Activated T-cell treated with anti-CD3 and anti-CD28 coated beads, Interleukin-2, amount 50 U/mL, for 72 hours (primary cell): ENCODE data around the gene TMED5. TPM values are rescaled to one million over a fixed set of nuclear protein-coding genes. Genes with fewer than 3 reads are reported as not detected.
"Not testable (repeated sequence)": the region's sequence is repeated elsewhere in the genome, so short reads cannot be mapped to it uniquely, and the experiment has no call there.

Source experiments
- ATAC-seq, 2 donors: fragments of 150-1000 bp; cut with Tn5 transposase; replicated peaks in 1 of 2; 2 replicates each; pipeline ENCODE4 v1.10.0; 2021; ENCODE audit warnings: moderate library complexity in 2 of 2, mild to moderate bottlenecking in 1 of 2
- DNase-seq, 2 donors: peaks; one replicate each; pipeline ENCODE4 v3.0.0; 2021 to 2022; ENCODE audit warnings: mixed read lengths in 1 of 2
- H3K27ac Mint-ChIP-seq: one replicate; pipeline ENCODE4 v1.8.0; 2022; ENCODE audit warnings: mild to moderate bottlenecking, moderate library complexity, mixed read lengths
- H3K27me3 Mint-ChIP-seq: one replicate; pipeline ENCODE4 v1.8.0; 2022; ENCODE audit warnings: low read depth, mixed read lengths
- H3K36me3 Mint-ChIP-seq, 2 donors: one replicate each; pipeline ENCODE4 v1.8.0; 2022; ENCODE audit warnings: mixed read lengths in 2 of 2, mild to moderate bottlenecking in 1 of 2; ENCODE audit not compliant: insufficient read depth in 2 of 2
- H3K4me1 Mint-ChIP-seq: one replicate; pipeline ENCODE4 v1.8.0; 2022; ENCODE audit warnings: low read depth, mixed read lengths
- H3K4me3 Mint-ChIP-seq, 2 donors: one replicate each; pipeline ENCODE4 v1.8.0; 2022; ENCODE audit warnings: mild to moderate bottlenecking in 2 of 2, mixed read lengths in 2 of 2, moderate library complexity in 2 of 2
- H3K9me3 Mint-ChIP-seq, 2 donors: one replicate each; pipeline ENCODE4 v1.8.0; 2022; ENCODE audit warnings: mixed read lengths in 2 of 2
- total RNA-seq, 2 donors: library from RNA; stranded (reverse); gene quantifications; one replicate each; pipeline ENCODE4 v1.2.3, GENCODE V29; 2022

Gene TMED5
- total RNA-seq, 2 donors from 2014 or later = 50.2 to 65.3 TPM

- H3K9me3 Mint-ChIP-seq = no peaks in the 10 kb centered on the region
- no peak overlapping the region for H3K27ac Mint-ChIP-seq
- no peak overlapping the region for H3K4me3 Mint-ChIP-seq
- no peaks in the 10 kb centered on the region for H3K4me1 Mint-ChIP-seq
- peaks cover 8 to 31% of the 10 kb centered on the region in 2 donors for H3K36me3 Mint-ChIP-seq
- H3K27me3 Mint-ChIP-seq = no peaks in the 10 kb centered on the region
- DNase-seq (no peak), ATAC-seq (no peak)
Measured at GRCh38 chr1:93194231-93194990, 14.2 kb upstream of the TMED5 start.

DNA sequence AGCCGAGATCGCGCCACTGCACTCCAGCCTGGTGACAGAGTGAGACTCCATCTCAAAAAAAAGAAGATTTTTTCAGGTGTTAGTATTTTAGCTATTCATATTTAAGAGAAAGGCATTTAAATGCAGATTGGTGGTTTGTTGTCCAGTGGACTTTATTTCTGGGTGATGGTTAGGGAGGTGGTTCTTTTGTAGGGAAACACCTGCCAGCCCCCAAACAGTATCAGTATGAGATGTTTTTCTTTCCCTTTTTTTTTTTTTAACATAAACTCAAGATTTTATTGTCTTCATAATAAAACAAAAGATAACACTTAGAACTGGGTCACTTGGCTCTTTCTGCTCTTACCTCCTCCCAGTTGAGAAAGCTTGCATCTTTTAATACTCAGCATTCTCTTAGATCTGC lies 10.2 kb upstream of the TMED5 start:
- no peaks in the 10 kb centered on the region for H3K4me1 Mint-ChIP-seq
- H3K27me3 Mint-ChIP-seq = no peaks in the 10 kb centered on the region
- no peak for DNase-seq
- no peaks in the 10 kb centered on the region for H3K9me3 Mint-ChIP-seq
- H3K4me3 Mint-ChIP-seq = no peak overlapping the region
- H3K36me3 Mint-ChIP-seq = peaks cover 7 to 29% of the 10 kb centered on the region in 2 donors
- H3K27ac Mint-ChIP-seq = peak overlapping the region; percentile 2
- ATAC-seq = no peak

GRCh38 chr1:93186667-93187066 lies 6.5 kb upstream of the TMED5 start:
- no peak for ATAC-seq
- Mint-ChIP-seq H3K4me1 (peaks cover 23% of the 10 kb centered on the region), H3K9me3 (no peaks in the 10 kb centered on the region), H3K27me3 (no peaks in the 10 kb centered on the region), H3K36me3 (peaks cover 7 to 21% of the 10 kb centered on the region in 2 donors), H3K4me3 (no peak overlapping the region), H3K27ac (no peak overlapping the region)
- DNase-seq = no peak

- Mint-ChIP-seq H3K27ac (peak within 1 kb of the TSS; percentile 95), H3K27me3 (no peaks in the 10 kb centered on the region), H3K36me3 (peaks cover 12% of the 10 kb centered on the region in 2 donors), H3K4me1 (peaks cover 64% of the 10 kb centered on the region), H3K9me3 (no peaks in the 10 kb centered on the region), H3K4me3 (peak within 1 kb of the TSS; percentile 85 to 99)
- peak; percentile 24 to 37 for ATAC-seq
- peak; percentile 63 to 66 for DNase-seq
Measured at GRCh38 chr1:93180723-93181613, 755 bp upstream of the TMED5 start, which contains the start of gene CCDC18. CCDC18 (plus strand) TSS chr1:93180724; CDS start chr1:93183362, 2,638 bp downstream.

DNA sequence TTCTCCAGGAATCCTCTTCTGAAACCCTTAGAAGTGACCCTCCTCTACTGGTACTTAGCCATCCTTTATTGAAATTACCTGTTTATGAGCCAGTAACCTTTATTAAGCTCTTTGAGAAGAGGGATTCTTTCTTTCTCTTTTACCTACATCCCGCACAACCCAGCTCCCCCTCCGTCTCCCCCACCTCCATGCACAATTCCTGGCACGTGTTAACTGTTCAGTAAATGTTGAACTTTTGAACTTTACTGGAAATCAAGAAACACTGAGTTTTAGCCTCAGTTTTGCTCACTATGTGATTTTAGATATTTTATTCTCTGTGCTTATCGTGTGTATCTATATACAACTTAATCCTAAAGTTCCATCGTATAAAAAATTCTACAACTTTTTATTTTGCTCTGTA lies 1.8 kb downstream of the TMED5 start:
- DNase-seq (no peak), ATAC-seq (no peak)
- Mint-ChIP-seq H3K9me3 (no peaks in the 10 kb centered on the region), H3K4me3 (peak overlapping the region; percentile 85 to 99), H3K27ac (peak overlapping the region; percentile 85), H3K27me3 (no peaks in the 10 kb centered on the region), H3K4me1 (peaks cover 70% of the 10 kb centered on the region), H3K36me3 (peaks cover 14 to 15% of the 10 kb centered on the region in 2 donors)

DNA sequence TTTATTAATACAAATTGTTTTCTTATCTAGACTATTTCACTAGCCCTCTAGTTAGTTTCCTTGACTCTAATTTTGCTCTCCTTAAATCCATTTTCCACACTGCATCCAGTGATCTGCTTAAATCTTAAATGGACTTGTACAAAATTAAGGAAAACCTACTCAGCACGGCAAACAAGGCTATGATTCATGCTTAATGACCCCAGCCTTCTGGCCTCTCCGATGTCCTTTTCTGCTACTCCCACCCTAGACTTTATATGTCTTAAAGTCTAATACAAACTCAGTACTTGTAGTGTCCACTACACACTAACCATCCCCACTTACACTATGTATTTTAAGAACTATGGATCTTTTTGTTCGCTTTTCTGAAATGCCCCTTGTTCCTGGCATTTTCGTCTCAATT lies 2.2 kb downstream of the TMED5 start:
- no peaks in the 10 kb centered on the region for H3K27me3 Mint-ChIP-seq
- ATAC-seq (no peak), DNase-seq (no peak)
- no peaks in the 10 kb centered on the region for H3K9me3 Mint-ChIP-seq
- peak overlapping the region; percentile 85 for H3K27ac Mint-ChIP-seq
- H3K4me3 Mint-ChIP-seq = peak overlapping the region; percentile 85 to 99
- peaks cover 70% of the 10 kb centered on the region for H3K4me1 Mint-ChIP-seq
- peaks cover 14 to 16% of the 10 kb centered on the region in 2 donors for H3K36me3 Mint-ChIP-seq

DNA sequence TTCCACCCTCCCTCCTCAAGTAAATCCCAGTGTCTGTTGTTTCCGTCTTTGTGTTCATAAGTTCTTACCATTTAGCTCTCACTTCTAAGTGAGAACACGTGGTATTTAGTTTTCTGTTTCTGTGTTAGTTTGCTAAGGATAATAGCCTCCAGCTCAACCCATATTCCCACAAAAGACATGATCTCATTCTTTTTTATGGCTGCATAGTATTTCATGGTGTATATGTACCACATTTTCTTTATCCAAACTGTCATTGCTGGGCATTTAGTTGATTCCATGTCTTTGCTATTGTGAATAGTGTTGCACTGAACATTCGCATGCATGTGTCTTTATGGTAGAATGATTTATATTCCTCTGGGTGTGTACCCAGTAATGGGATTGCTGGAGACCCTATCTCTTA lies 5.6 kb downstream of the TMED5 start:
- not testable (repeated sequence) for H3K27me3 Mint-ChIP-seq, H3K4me3 Mint-ChIP-seq, H3K9me3 Mint-ChIP-seq, DNase-seq, ATAC-seq, H3K27ac Mint-ChIP-seq
- Mint-ChIP-seq H3K4me1 (peaks cover 76% of the 10 kb centered on the region), H3K36me3 (peaks cover 14 to 17% of the 10 kb centered on the region in 2 donors)

GRCh38 chr1:93172778-93173177 lies 7.4 kb downstream of the TMED5 start:
- no peak for ATAC-seq
- Mint-ChIP-seq H3K36me3 (peaks cover 14 to 29% of the 10 kb centered on the region in 2 donors), H3K9me3 (no peaks in the 10 kb centered on the region), H3K4me3 (peak overlapping the region in 1 of 2 donors; percentile 93), H3K4me1 (peaks cover 72% of the 10 kb centered on the region), H3K27ac (peak overlapping the region; percentile 3), H3K27me3 (no peaks in the 10 kb centered on the region)
- no peak for DNase-seq

GRCh38 chr1:93171549-93172034 lies 8.6 kb downstream of the TMED5 start:
- DNase-seq (no peak), ATAC-seq (peak; percentile 37 to 53)
- H3K27ac Mint-ChIP-seq = peak overlapping the region; percentile 66
- no peaks in the 10 kb centered on the region for H3K27me3 Mint-ChIP-seq
- H3K36me3 Mint-ChIP-seq = peaks cover 15 to 32% of the 10 kb centered on the region in 2 donors
- H3K4me3 Mint-ChIP-seq = peak overlapping the region; percentile 91 to 93
- H3K4me1 Mint-ChIP-seq = peaks cover 61% of the 10 kb centered on the region
- H3K9me3 Mint-ChIP-seq = peaks cover 1 to 2% of the 10 kb centered on the region in 2 donors

- peak overlapping the region in 1 of 2 donors; percentile 91 for H3K4me3 Mint-ChIP-seq
- not testable (repeated sequence) for H3K27me3 Mint-ChIP-seq, H3K27ac Mint-ChIP-seq, H3K9me3 Mint-ChIP-seq, DNase-seq, ATAC-seq
- H3K4me1 Mint-ChIP-seq = peaks cover 52% of the 10 kb centered on the region
- H3K36me3 Mint-ChIP-seq = peaks cover 14 to 35% of the 10 kb centered on the region in 2 donors
Measured at GRCh38 chr1:93170141-93170678, 10.0 kb downstream of the TMED5 start.

DNA sequence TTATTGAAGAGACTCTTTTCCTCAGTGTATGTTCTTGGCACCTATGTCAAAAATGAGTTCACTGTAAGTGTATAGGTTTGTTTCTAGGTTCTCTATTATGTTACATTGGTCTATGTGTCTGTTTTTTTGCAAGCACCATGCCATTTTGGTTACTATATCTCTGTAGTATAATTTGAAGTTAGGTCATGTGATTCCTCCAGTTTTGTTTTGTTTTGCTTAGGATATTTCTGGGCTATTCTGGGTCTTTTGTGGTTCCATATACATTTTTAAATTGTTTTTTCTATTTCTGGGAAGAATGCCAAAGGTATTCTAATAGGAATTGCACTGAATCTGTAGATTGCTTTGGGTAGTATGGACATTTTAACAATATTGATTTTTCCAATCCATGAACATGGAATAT lies 13.2 kb downstream of the TMED5 start:
- no peak for ATAC-seq
- no peaks in the 10 kb centered on the region for H3K27me3 Mint-ChIP-seq
- H3K27ac Mint-ChIP-seq = no peak overlapping the region
- peaks cover 29% of the 10 kb centered on the region for H3K4me1 Mint-ChIP-seq
- no peak for DNase-seq
- H3K4me3 Mint-ChIP-seq = no peak overlapping the region
- peaks cover 12 to 28% of the 10 kb centered on the region in 2 donors for H3K36me3 Mint-ChIP-seq
- H3K9me3 Mint-ChIP-seq = peaks cover 4 to 6% of the 10 kb centered on the region in 2 donors

DNA sequence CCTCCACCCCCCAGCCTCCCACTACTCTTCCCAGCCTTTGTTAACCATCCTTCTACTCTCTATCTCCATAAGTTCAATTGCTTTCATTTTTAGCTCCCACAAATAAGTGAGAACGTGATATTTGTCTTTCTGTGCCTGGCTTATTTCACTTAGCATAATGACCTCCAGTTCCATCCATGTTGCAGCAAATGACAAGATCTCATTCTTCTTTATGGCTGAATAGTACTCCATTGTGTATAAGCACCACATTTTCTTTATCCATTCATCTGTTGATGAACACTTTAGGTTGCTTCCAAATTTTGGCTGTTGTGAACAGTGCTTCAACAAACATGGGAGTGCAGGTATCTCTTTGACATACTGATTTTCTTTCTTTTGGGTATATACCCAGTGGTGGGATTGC lies 14.3 kb downstream of the TMED5 start:
- not testable (repeated sequence) for H3K9me3 Mint-ChIP-seq, ATAC-seq, DNase-seq, H3K27ac Mint-ChIP-seq, H3K4me3 Mint-ChIP-seq, H3K27me3 Mint-ChIP-seq
- Mint-ChIP-seq H3K4me1 (peaks cover 18% of the 10 kb centered on the region), H3K36me3 (peaks cover 10 to 25% of the 10 kb centered on the region in 2 donors)
